NCI-H187 treated with DMSO at 0.1 percent for 48 hours (cell line): ENCODE measurements around the gene KLHL35.
"Not testable (repeated sequence)": the region's sequence is repeated elsewhere in the genome, so short reads cannot be mapped to it uniquely, and the experiment has no call there.

Experiments
- DNase-seq: peaks from one replicate; lab custom pipeline; 2025; lab: John Stamatoyannopoulos, UW

The KLHL35 gene

GRCh38 chr11:75388386-75389275 is 44.4 kb downstream of the KLHL35 start:
- peak; percentile 57 for DNase-seq

GRCh38 chr11:75387736-75388294 is 45.2 kb downstream of the KLHL35 start:
- DNase-seq = no peak

- DNase-seq = no peak
Observed at GRCh38 chr11:75386942-75387630, 45.9 kb downstream of the KLHL35 start.

- DNase-seq = no peak
Observed at GRCh38 chr11:75384438-75385080, 48.4 kb downstream of the KLHL35 start.

GRCh38 chr11:75383246-75383645 is 49.8 kb downstream of the KLHL35 start:
- no peak for DNase-seq

GRCh38 chr11:75380716-75381420 is 52.1 kb downstream of the KLHL35 start:
- DNase-seq = no peak

- DNase-seq = no peak
Observed at GRCh38 chr11:75380245-75380644, 52.8 kb downstream of the KLHL35 start.

DNA sequence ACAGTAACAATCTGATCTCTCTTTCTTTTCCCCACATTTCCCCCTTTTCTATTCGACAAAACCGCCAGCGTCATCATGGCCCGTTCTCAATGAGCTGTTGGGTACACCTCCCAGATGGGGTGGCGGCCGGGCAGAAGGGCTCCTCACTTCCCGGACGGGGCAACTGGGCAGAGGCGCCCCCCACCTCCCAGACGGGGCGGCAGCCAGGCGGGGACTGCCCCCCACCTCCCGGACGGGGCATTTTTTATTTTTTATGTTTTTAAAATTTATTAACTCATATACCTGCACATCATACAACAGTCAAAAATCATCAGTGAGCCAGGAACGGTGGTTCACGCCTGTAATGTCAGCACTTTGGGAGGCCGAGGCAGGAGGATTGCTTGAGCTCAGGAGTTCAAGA is 54.2 kb downstream of the KLHL35 start:
- DNase-seq = not testable (repeated sequence)

DNA sequence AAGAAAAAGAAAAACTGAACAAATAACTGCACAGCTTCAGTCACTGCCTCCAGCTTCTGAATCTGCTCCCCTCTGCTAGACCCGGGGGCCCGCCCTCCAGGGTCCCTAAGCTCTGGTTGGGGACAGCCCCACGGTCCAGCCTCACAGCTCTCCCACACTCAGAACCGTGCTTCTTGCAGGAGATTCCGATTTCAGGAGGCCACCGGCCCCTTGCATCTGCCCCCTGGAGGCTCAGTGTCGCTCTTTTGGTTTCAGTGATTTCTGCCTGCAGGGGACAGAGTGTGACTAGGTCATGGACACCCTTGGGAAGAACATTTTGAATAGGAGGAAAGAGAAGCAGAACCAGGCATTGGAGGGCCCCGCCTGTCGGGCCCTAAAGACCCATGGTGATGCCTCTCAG is 56.8 kb downstream of the KLHL35 start:
- DNase-seq = no peak

DNA sequence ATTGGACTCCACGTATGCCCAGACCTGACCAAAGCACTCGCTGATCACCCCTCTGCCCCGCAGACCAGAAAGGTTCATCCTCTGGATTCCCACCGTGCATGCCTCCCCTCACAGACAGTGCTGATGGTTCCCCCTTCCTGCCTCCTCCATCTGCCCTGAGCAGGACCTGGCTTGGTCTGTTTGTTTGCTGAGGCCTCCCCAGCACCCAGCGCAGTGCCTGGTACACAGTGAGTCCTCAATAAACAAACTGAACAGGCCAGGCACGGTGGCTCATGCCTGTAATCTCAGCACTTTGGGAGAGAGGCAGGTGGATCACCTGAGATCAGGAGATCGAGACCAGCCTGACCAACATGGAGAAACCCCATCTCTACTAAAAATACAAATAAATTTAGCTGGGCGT is 57.4 kb downstream of the KLHL35 start:
- no peak for DNase-seq

- DNase-seq = no peak
Observed at GRCh38 chr11:75374646-75375045, 58.4 kb downstream of the KLHL35 start.

DNA sequence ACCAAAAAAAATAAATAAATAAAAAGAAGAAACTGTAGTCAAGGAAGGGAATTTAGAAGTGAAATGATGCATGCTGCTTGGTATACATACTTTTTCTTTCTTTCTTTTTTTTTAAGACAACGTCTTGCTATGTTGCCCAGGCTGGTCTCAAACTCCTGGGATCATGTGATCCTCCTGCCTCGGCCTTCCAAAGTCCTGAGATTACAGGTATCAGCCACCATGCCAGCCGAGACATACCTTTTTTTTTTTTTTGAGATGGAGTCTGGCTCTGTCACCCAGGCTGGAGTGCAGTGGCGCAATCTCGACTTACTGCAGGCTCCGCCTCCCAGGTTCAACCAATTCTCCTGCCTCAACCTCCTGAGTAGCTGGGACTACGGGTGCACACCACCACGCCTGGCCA is 59.8 kb downstream of the KLHL35 start:
- DNase-seq = no peak
